H1 (cell line): Measurements from ENCODE around the gene TAGLN3. TPM values are rescaled to one million over a fixed set of nuclear protein-coding genes. Genes with fewer than 3 reads are reported as not detected.

Source experiments
- CTCF ChIA-PET: fragments of 300-600 bp; sonication (Branson Sonifier 250); formaldehyde crosslinking; loops from one replicate; lab custom pipeline; 2021; ENCODE audit not compliant: partially characterized antibody; lab: Charles Lee
- POLR2A ChIA-PET: fragments of 300-600 bp; sonication (Branson Sonifier 250); formaldehyde crosslinking; loops from one replicate; lab custom pipeline; 2021; ENCODE audit warnings: inconsistent platforms; ENCODE audit not compliant: partially characterized antibody; lab: Charles Lee
- DNase-seq, 2 experiments: peaks; one replicate each; pipeline versions ENCODE4 v3.0.0 to v3.0.0-alpha.2; 2010 to 2022; ENCODE audit warnings: low spot score in 2 of 2, low read depth in 1 of 2, mixed read lengths in 1 of 2
- FAIRE-seq: peaks from 2 replicates; lab custom pipeline; 2011; peaks lifted over from hg19 to GRCh38; lab: Jason Lieb, UNC
- H2AFZ ChIP-seq: 2 replicates; pipeline ENCODE4 v1.8.1; 2012; ENCODE audit warnings: low read length, inconsistent platforms
- H2AK5ac ChIP-seq: 2 replicates; pipeline ENCODE4 v1.6.1; 2013; ENCODE audit warnings: low read depth, low read length
- H2BK120ac ChIP-seq: replicated peaks from 2 replicates; pipeline ENCODE3; 2013; ENCODE audit warnings: low read depth, low read length, inconsistent platforms
- H2BK12ac ChIP-seq: 2 replicates; pipeline ENCODE4 v1.6.1; 2013; ENCODE audit warnings: low read depth, low read length
- H2BK15ac ChIP-seq: 2 replicates; pipeline ENCODE4 v1.6.1; 2013; ENCODE audit warnings: low read length
- H2BK20ac ChIP-seq: 2 replicates; pipeline ENCODE4 v1.6.1; 2013; ENCODE audit warnings: low read length
- H2BK5ac ChIP-seq: 2 replicates; pipeline ENCODE4 v1.6.1; 2013; ENCODE audit warnings: low read depth, low read length
- H3K14ac ChIP-seq: 2 replicates; pipeline ENCODE4 v1.6.1; 2013; ENCODE audit warnings: inconsistent platforms; ENCODE audit not compliant: insufficient read length
- H3K18ac ChIP-seq: 2 replicates; pipeline ENCODE4 v1.6.1; 2013; ENCODE audit warnings: low read length; ENCODE audit errors: extremely low read depth
- H3K23ac ChIP-seq: 2 replicates; pipeline ENCODE4 v1.6.1; 2013; ENCODE audit warnings: inconsistent platforms; ENCODE audit not compliant: insufficient read length
- H3K23me2 ChIP-seq: 2 replicates; pipeline ENCODE4 v1.6.1; 2013; ENCODE audit warnings: low read depth, low read length
- H3K27ac ChIP-seq: 2 replicates; pipeline ENCODE4 v1.6.1; 2011; ENCODE audit warnings: low read depth, low read length, inconsistent platforms
- H3K27me3 ChIP-seq, 4 experiments: replicated peaks in 1 of 4; 1 replicate in 1 of 4; 2 replicates in 3 of 4; pipeline versions ENCODE4 v1.6.1 to v1.8.1; 2011 to 2013; ENCODE audit warnings: low read length in 3 of 4, mild to moderate bottlenecking in 3 of 4, inconsistent platforms in 2 of 4, mixed read lengths in 2 of 4, moderate library complexity in 1 of 4; ENCODE audit not compliant: control insufficient read depth in 3 of 4, insufficient read depth in 3 of 4; ENCODE audit errors: extremely low read depth in 1 of 4
- H3K36me3 ChIP-seq, 4 experiments: 2 replicates each; pipeline versions ENCODE4 v1.6.1 to v1.8.1; 2011 to 2013; ENCODE audit warnings: mild to moderate bottlenecking in 4 of 4, low read length in 3 of 4, moderate library complexity in 2 of 4, control low read depth in 1 of 4, inconsistent platforms in 1 of 4; ENCODE audit not compliant: insufficient read depth in 4 of 4, control insufficient read depth in 2 of 4
- H3K4ac ChIP-seq: replicated peaks from 2 replicates; pipeline ENCODE3; 2013; ENCODE audit warnings: low read length, low read depth, mixed read lengths, inconsistent platforms; ENCODE audit not compliant: insufficient read length
- H3K4me1 ChIP-seq, 4 experiments: replicated peaks in 1 of 4; 1 replicate in 1 of 4; 2 replicates in 3 of 4; pipeline versions ENCODE4 v1.6.1 to v1.8.1; 2011 to 2013; ENCODE audit warnings: low read length in 3 of 4, inconsistent platforms in 2 of 4, mixed read lengths in 1 of 4; ENCODE audit not compliant: insufficient read depth in 4 of 4, control insufficient read depth in 3 of 4
- H3K4me2 ChIP-seq, 2 experiments: 2 replicates each; pipeline versions ENCODE4 v1.6.1 to v1.8.1; 2011 to 2013; ENCODE audit warnings: low read depth in 2 of 2, low read length in 2 of 2, control low read depth in 1 of 2, inconsistent platforms in 1 of 2, mild to moderate bottlenecking in 1 of 2; ENCODE audit not compliant: insufficient read depth in 1 of 2
- H3K4me3 ChIP-seq, 4 experiments: fragments of 200-600, 300-600 bp in 1 of 4; sonication (generic), shearing (Covaris generic), sonication (Bioruptor Twin) in 1 of 4; 2 replicates each; pipeline versions ENCODE4 v1.5.1 to v1.8.1; 2011 to 2016; ENCODE audit warnings: low read length in 4 of 4, low read depth in 3 of 4, control low read depth in 2 of 4, inconsistent platforms in 2 of 4, mild to moderate bottlenecking in 2 of 4, mixed read lengths in 1 of 4, moderate library complexity in 1 of 4; ENCODE audit not compliant: insufficient read depth in 2 of 4; ENCODE audit errors: extremely low read depth in 1 of 4
- H3K56ac ChIP-seq: replicated peaks from 2 replicates; pipeline ENCODE3; 2013; ENCODE audit warnings: low read depth, mild to moderate bottlenecking, mixed read lengths, low read length, inconsistent platforms; ENCODE audit not compliant: insufficient read length
- H3K79me1 ChIP-seq: 2 replicates; pipeline ENCODE4 v1.6.1; 2013; ENCODE audit warnings: low read depth, low read length, control low read depth
- H3K79me2 ChIP-seq, 2 experiments: 2 replicates each; pipeline versions ENCODE4 v1.6.1 to v1.8.1; 2012 to 2013; ENCODE audit warnings: low read length in 2 of 2, mild to moderate bottlenecking in 2 of 2, inconsistent platforms in 1 of 2; ENCODE audit not compliant: insufficient read depth in 2 of 2, control insufficient read depth in 1 of 2
- H3K9ac ChIP-seq, 4 experiments: replicated peaks in 1 of 4; 1 replicate in 1 of 4; 2 replicates in 3 of 4; pipeline versions ENCODE4 v1.6.1 to v1.8.1; 2011 to 2013; ENCODE audit warnings: low read depth in 3 of 4, low read length in 3 of 4, control low read depth in 2 of 4, mild to moderate bottlenecking in 2 of 4, moderate library complexity in 2 of 4, inconsistent platforms in 1 of 4; ENCODE audit errors: extremely low read depth in 1 of 4
- H3K9me3 ChIP-seq, 2 experiments: 2 replicates each; pipeline versions ENCODE4 v1.6.1 to v1.8.1; 2012 to 2013; ENCODE audit warnings: mild to moderate bottlenecking in 2 of 2, moderate library complexity in 2 of 2, control low read depth in 1 of 2, inconsistent platforms in 1 of 2, low read depth in 1 of 2, low read length in 1 of 2, mixed read lengths in 1 of 2; ENCODE audit not compliant: insufficient read depth in 2 of 2
- H4K20me1 ChIP-seq, 2 experiments: replicated peaks in 1 of 2; 2 replicates each; pipeline versions ENCODE3 to v1.8.1; 2011 to 2013; ENCODE audit warnings: inconsistent platforms in 2 of 2, low read length in 2 of 2, mild to moderate bottlenecking in 1 of 2; ENCODE audit not compliant: insufficient read depth in 2 of 2, control insufficient read depth in 1 of 2
- H4K5ac ChIP-seq: 2 replicates; pipeline ENCODE4 v1.6.1; 2013; ENCODE audit warnings: low read length, low read depth, mixed read lengths, inconsistent platforms; ENCODE audit not compliant: insufficient read length
- H4K8ac ChIP-seq: 2 replicates; pipeline ENCODE4 v1.8.0; 2013; ENCODE audit warnings: mild to moderate bottlenecking, moderate library complexity, low read length, inconsistent platforms; ENCODE audit not compliant: insufficient read depth; ENCODE audit errors: extremely low read depth
- H4K91ac ChIP-seq: replicated peaks from 2 replicates; pipeline ENCODE3; 2013; ENCODE audit warnings: low read length, mixed read lengths, inconsistent platforms; ENCODE audit not compliant: insufficient read length
- CTCF ChIP-seq, 3 experiments: IDR thresholded peaks; 1 replicate in 2 of 3; 2 replicates in 1 of 3; pipeline versions ENCODE4 v1.5.1 to v1.6.1; 2011; ENCODE audit warnings: low read length in 3 of 3, mild to moderate bottlenecking in 3 of 3, inconsistent platforms in 2 of 3, low read depth in 1 of 3, moderate library complexity in 1 of 3; ENCODE audit not compliant: insufficient read depth in 1 of 3; ENCODE audit errors: control extremely low read depth in 1 of 3
- RAD21 ChIP-seq, 2 experiments: IDR thresholded peaks in 1 of 2; conservative IDR thresholded peaks in 1 of 2; 2 replicates each; pipeline ENCODE4 v1.6.1; 2011; ENCODE audit warnings: low read depth in 2 of 2, low read length in 2 of 2, improper control_type of control experiment in 1 of 2, inconsistent platforms in 1 of 2, mild to moderate bottlenecking in 1 of 2, moderate library complexity in 1 of 2
- WGBS, 2 experiments: shearing (Covaris generic) in 1 of 2; methylation state at CpG; one replicate each; pipeline versions ENCODE4 v1.1.6 to v1.1.7; 2013 to 2015; ENCODE audit warnings: low lambda C conversion rate in 2 of 2, mixed read lengths in 2 of 2, inconsistent platforms in 1 of 2, low coverage in 1 of 2, missing lambda C conversion rate in 1 of 2; ENCODE audit not compliant: insufficient replicate concordance in 2 of 2, insufficient coverage in 1 of 2, insufficient read length in 1 of 2; ENCODE audit errors: extremely low coverage in 1 of 2, missing lambda C conversion rate in 1 of 2; 5-methylcytosine and 5-hydroxymethylcytosine counted together
- polyA plus RNA-seq, 7 experiments: library from polyadenylated mRNA; depleted of rRNA in 3 of 7; stranded (reverse) in 5 of 7; unstranded in 2 of 7; fragments of >200 nt in 5 of 7; fragments of 200-250 nt in 2 of 7; gene quantifications; 1 replicate in 5 of 7; 2 replicates in 1 of 7; 4 replicates in 1 of 7; pipeline versions ENCODE4 v1.2.1 to v1.2.3, GENCODE V29; 2011 to 2013; ENCODE audit warnings: missing spikeins in 2 of 7, mixed read lengths in 2 of 7
- total RNA-seq: library from RNA; stranded (reverse); fragmentation: NEBNext Ultra II Directional; extraction: Animal tissue kit (Norgen Biotek cat#: 25700); gene quantifications from 2 replicates; pipeline ENCODE4 v1.2.1, GENCODE V29; 2021

The TAGLN3 gene
- total and polyA plus RNA-seq, 2 of the 8 experiments (the other 6 are each of a cell fraction or from before 2014, with no cell fraction given) = 6.3 to 7.5 TPM

- Histone ChIP-seq H3K27ac (no peak overlapping the region), H3K4me3 (no peak overlapping the region), H3K27me3 (no peaks in the 10 kb centered on the region), H3K9ac (no peak overlapping the region), H3K79me1 (no peaks in the 10 kb centered on the region), H3K4ac (no peak overlapping the region), H2BK12ac (no peak overlapping the region), H2BK20ac (no peak overlapping the region), H4K8ac (no peak overlapping the region), H2AK5ac (no peak overlapping the region), H3K23ac (no peak overlapping the region), H2BK5ac (no peak overlapping the region), H3K14ac (no peak overlapping the region), H4K91ac (no peak overlapping the region), H2BK15ac (no peak overlapping the region), H3K56ac (no peak overlapping the region), H2AFZ (no peak overlapping the region), H3K4me1 (no peaks in the 10 kb centered on the region), H3K18ac (no peak overlapping the region), H4K20me1 (peaks cover 0 to 2% of the 10 kb centered on the region in 2 experiments), H3K79me2 (no peaks in the 10 kb centered on the region), H3K4me2 (no peak overlapping the region), H3K36me3 (peaks cover 0 to 17% (median 7%) of the 10 kb centered on the region in 4 experiments; a peak in 5 of 8 replicates), H4K5ac (no peak overlapping the region), H2BK120ac (no peak overlapping the region), H3K23me2 (no peaks in the 10 kb centered on the region), H3K9me3 (no peaks in the 10 kb centered on the region)
- DNase-seq (no peak), FAIRE-seq (peak; percentile 83)
- POLR2A ChIA-PET = interaction anchor here (0.6 to 1.7 kb wide), 4 partner anchors 10 to 18 kb away, joined by 3 to 6 read pairs (median 4); partner anchors contain the start of genes ABHD10 and TAGLN3
- CTCF ChIA-PET = interaction anchor here (0.7 to 21.3 kb wide), 27 partner anchors 10 to 314 kb away, joined by 3 to 384 read pairs (median 4); partner anchors contain the start of genes ABHD10, TAGLN3 and TMPRSS7
- 59% methylated on average over 3 of the region's 3 CpGs; no CpG with 5 or more reads in 1 of the 2 experiments for WGBS, 2 experiments
- TF ChIP-seq RAD21 (IDR thresholded peaks at IDR 0.05 in 1 of 2, conservative IDR thresholded peaks at IDR 0.05 in 1 of 2; ENCODE audit: low read depth in 2 of 2, low read length in 2 of 2) = peak; percentile 61 to 64
- TF ChIP-seq CTCF (IDR thresholded peaks at IDR 0.05; ENCODE audit: control extremely low read depth in 1 of 3, insufficient read depth in 1 of 3, low read depth in 1 of 3, low read length in 3 of 3) = peak in 2 of 3 experiments; percentile 64 to 75; a peak in 3 of 4 replicates
Measured at GRCh38 chr3:111989061-111989678, 9.6 kb upstream of the TAGLN3 start.
